Endodermal cell (in vitro differentiated cells): ENCODE results near the gene RLF. TPM values are rescaled to one million over a fixed set of nuclear protein-coding genes. Genes with fewer than 3 reads are reported as not detected.

Source experiments
- DNase-seq: peaks from one replicate; pipeline ENCODE4 v3.0.0-alpha.2; 2017
- H3K27ac ChIP-seq: 2 replicates; pipeline ENCODE4 v1.5.1; 2013; ENCODE audit warnings: mild to moderate bottlenecking, low read depth, low read length, moderate library complexity
- H3K27me3 ChIP-seq: 2 replicates; pipeline ENCODE4 v1.6.1; 2013; ENCODE audit warnings: mild to moderate bottlenecking, low read length, moderate library complexity; ENCODE audit not compliant: insufficient read depth, control insufficient read depth, poor library complexity, severe bottlenecking
- H3K36me3 ChIP-seq: 2 replicates; pipeline ENCODE4 v1.7.0; 2013; ENCODE audit warnings: mild to moderate bottlenecking, low read length, moderate library complexity; ENCODE audit not compliant: control insufficient read depth, insufficient read depth
- H3K4me1 ChIP-seq: one replicate; pipeline ENCODE4 v1.7.0; 2013; ENCODE audit warnings: low read length; ENCODE audit not compliant: control insufficient read depth, insufficient read depth
- H3K4me3 ChIP-seq: 2 replicates; pipeline ENCODE4 v1.5.1; 2013; ENCODE audit warnings: mild to moderate bottlenecking, low read length, moderate library complexity
- H3K9ac ChIP-seq: 2 replicates; pipeline ENCODE4 v1.6.1; 2013; ENCODE audit warnings: mild to moderate bottlenecking, low read length, moderate library complexity; ENCODE audit not compliant: poor library complexity, severe bottlenecking; ENCODE audit errors: extremely low read depth
- H3K9me3 ChIP-seq: 2 replicates; pipeline ENCODE4 v1.6.1; 2013; ENCODE audit warnings: mild to moderate bottlenecking, low read length, moderate library complexity; ENCODE audit not compliant: control insufficient read depth
- H3K27ac Mint-ChIP-seq: 2 replicates; pipeline ENCODE4 v1.8.0; 2020; ENCODE audit warnings: mixed read lengths
- H3K27me3 Mint-ChIP-seq: 2 replicates; pipeline ENCODE4 v1.8.0; 2021; ENCODE audit warnings: mild to moderate bottlenecking, mixed read lengths; ENCODE audit not compliant: insufficient read depth
- H3K36me3 Mint-ChIP-seq: 2 replicates; pipeline ENCODE4 v1.8.0; 2020; ENCODE audit warnings: low read depth, mixed read lengths
- H3K4me1 Mint-ChIP-seq: 2 replicates; pipeline ENCODE4 v1.8.0; 2020; ENCODE audit warnings: mixed read lengths
- H3K4me3 Mint-ChIP-seq: 2 replicates; pipeline ENCODE4 v1.8.0; 2020; ENCODE audit warnings: mild to moderate bottlenecking, moderate library complexity, mixed read lengths
- H3K9me3 Mint-ChIP-seq: 2 replicates; pipeline ENCODE4 v1.8.0; 2020; ENCODE audit warnings: mild to moderate bottlenecking, mixed read lengths
- CTCF ChIP-seq: fragments of 200-600 bp; sonication (generic); conservative IDR thresholded peaks from 2 replicates; pipeline ENCODE4 v1.5.0; 2021; ENCODE audit warnings: antibody characterized with exemption, mild to moderate bottlenecking
- WGBS, 2 experiments: methylation state at CpG; one replicate each; pipeline versions ENCODE4 v1.1.5 to v1.1.7; 2013; ENCODE audit warnings: missing lambda C conversion rate in 2 of 2, mixed read lengths in 1 of 2; ENCODE audit not compliant: insufficient coverage in 1 of 2, insufficient read length in 1 of 2; 5-methylcytosine and 5-hydroxymethylcytosine counted together
- total RNA-seq, 2 donors: library from RNA; stranded (reverse); fragmentation: NEBNext Ultra II Directional in 1 of 2; extraction: Animal tissue kit (Norgen Biotek cat#: 25700) in 1 of 2; gene quantifications; 2 replicates in 1 of 2; 3 replicates in 1 of 2; pipeline ENCODE4 v1.2.1, GENCODE V29; 2021

RLF gene
- total RNA-seq, 2 donors from 2014 or later: 18.8 to 23.3 TPM

GRCh38 chr1:40133312-40133665 lies 27.9 kb upstream of the RLF start:
- Mint-ChIP-seq H3K9me3 (peaks cover 3% of the 10 kb centered on the region), H3K4me1 (no peaks in the 10 kb centered on the region), H3K27ac (no peak overlapping the region), H3K36me3 (no peaks in the 10 kb centered on the region), H3K4me3 (no peak overlapping the region), H3K27me3 (no peaks in the 10 kb centered on the region)
- 96 to 100% methylated on average over 1 to 21 of the region's 21 CpGs for WGBS, 2 experiments
- peaks cover 8% of the 10 kb centered on the region for H3K9me3 ChIP-seq
- DNase-seq: no peak
- no peak for TF ChIP-seq CTCF
- no peaks in the 10 kb centered on the region for H3K36me3 ChIP-seq
- no peaks in the 10 kb centered on the region for H3K27me3 ChIP-seq
- no peak overlapping the region for H3K9ac ChIP-seq
- no peak overlapping the region for H3K4me3 ChIP-seq
- H3K4me1 ChIP-seq: no peaks in the 10 kb centered on the region
- no peak overlapping the region for H3K27ac ChIP-seq

- Mint-ChIP-seq H3K9me3 (peaks cover 3% of the 10 kb centered on the region), H3K27ac (no peak overlapping the region), H3K27me3 (no peaks in the 10 kb centered on the region), H3K36me3 (no peaks in the 10 kb centered on the region), H3K4me3 (no peak overlapping the region), H3K4me1 (no peaks in the 10 kb centered on the region)
- H3K27me3 ChIP-seq: no peaks in the 10 kb centered on the region
- H3K9ac ChIP-seq: no peak overlapping the region
- H3K4me1 ChIP-seq: no peaks in the 10 kb centered on the region
- WGBS, 2 experiments: 79% methylated on average over 2 of the region's 2 CpGs; no CpG with 5 or more reads in 1 of the 2 experiments
- peaks cover 8% of the 10 kb centered on the region for H3K9me3 ChIP-seq
- no peaks in the 10 kb centered on the region for H3K36me3 ChIP-seq
- TF ChIP-seq CTCF: no peak
- no peak overlapping the region for H3K4me3 ChIP-seq
- no peak for DNase-seq
- no peak overlapping the region for H3K27ac ChIP-seq
Observed at GRCh38 chr1:40133839-40134238, 27.3 kb upstream of the RLF start.

DNA sequence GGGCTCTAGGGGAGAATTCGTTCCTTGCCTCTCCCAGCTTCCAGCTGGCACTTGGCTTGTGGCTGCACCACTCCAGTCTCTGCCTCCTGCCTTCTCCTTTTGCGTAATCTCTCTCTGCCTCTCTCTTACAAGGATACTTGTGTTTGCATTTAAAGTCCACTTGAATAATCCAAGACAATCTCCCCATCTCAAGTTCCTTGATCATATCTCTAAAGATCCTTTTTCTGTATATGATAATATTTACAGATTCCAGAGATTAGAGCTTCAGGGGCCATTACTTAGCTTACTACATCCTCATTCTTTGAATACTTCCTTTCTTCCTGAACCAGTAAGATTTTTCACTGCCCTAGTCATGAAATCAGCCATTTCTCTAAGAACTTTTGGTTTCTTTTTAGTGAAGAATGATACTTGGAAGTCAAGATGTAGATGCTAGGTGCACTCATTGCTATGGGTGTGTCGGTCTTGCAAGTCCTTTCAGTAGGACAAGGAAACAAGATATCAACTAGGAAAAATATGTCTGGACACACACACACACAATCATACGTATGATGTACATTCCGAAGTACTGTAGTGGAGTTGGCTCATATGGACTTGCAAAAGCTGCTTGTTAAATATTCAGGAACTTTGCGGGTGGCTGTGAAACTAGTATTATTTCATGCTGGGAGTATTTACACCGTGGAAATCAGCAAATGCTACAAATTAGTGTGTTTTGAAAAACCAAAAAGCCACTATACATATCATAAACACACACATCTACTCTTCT lies 20.8 kb upstream of the RLF start:
- Histone ChIP-seq H3K9ac (no peak overlapping the region), H3K27me3 (peaks cover 13% of the 10 kb centered on the region), H3K9me3 (no peaks in the 10 kb centered on the region), H3K36me3 (no peaks in the 10 kb centered on the region), H3K4me3 (no peak overlapping the region), H3K27ac (no peak overlapping the region), H3K4me1 (peaks cover 4% of the 10 kb centered on the region)
- 85 to 92% methylated on average over 6 to 7 of the region's 7 CpGs for WGBS, 2 experiments
- H3K4me3 Mint-ChIP-seq: no peak overlapping the region
- H3K9me3 Mint-ChIP-seq: no peaks in the 10 kb centered on the region
- TF ChIP-seq CTCF: no peak
- H3K27ac Mint-ChIP-seq: no peak overlapping the region
- DNase-seq: no peak
- H3K27me3 Mint-ChIP-seq: peaks cover 11% of the 10 kb centered on the region
- H3K36me3 Mint-ChIP-seq: no peaks in the 10 kb centered on the region
- peaks cover 10% of the 10 kb centered on the region for H3K4me1 Mint-ChIP-seq
